Neural progenitor cell (in vitro differentiated cells): ENCODE results near the gene MKRN2OS.

Experiments
- CTCF ChIP-seq: fragments of 200-600 bp; sonication (generic); IDR thresholded peaks from 2 replicates; pipeline ENCODE4 v1.5.1; 2017; ENCODE audit warnings: antibody characterized with exemption, mild to moderate bottlenecking
- EZH2 ChIP-seq: fragments of 200-600 bp; sonication (generic); IDR thresholded peaks from 2 replicates; pipeline ENCODE4 v1.6.1; 2017; ENCODE audit warnings: antibody characterized with exemption, mild to moderate bottlenecking, moderate library complexity
- EZH2phosphoT487 ChIP-seq: fragments of 200-600 bp; sonication (generic); IDR thresholded peaks from 2 replicates; pipeline ENCODE4 v1.6.1; 2017; ENCODE audit warnings: antibody characterized with exemption

GRCh38 chr3:12513694-12514446, 31.4 kb downstream of the MKRN2OS start:
- TF ChIP-seq EZH2, result no peak
- no peak for TF ChIP-seq CTCF
- no peak for TF ChIP-seq EZH2phosphoT487
